RWPE2 (cell line): ENCODE measurements around the gene KIF25.
A peak's percentile ranks its signal among the peaks of the same experiment; 100 is the strongest.

Experiments
- ATAC-seq: fragments of 200-7000 bp; cut with Tn5 transposase; 3 replicates; pipeline ENCODE4 v1.9.1; 2021; ENCODE audit warnings: low read depth
- DNase-seq: peaks from one replicate; pipeline ENCODE4 v3.0.0-alpha.2; 2020; ENCODE audit warnings: low spot score
- H3K27ac ChIP-seq: fragments of 450-650 bp; 2 replicates; pipeline ENCODE4 v1.5.1; 2017; ENCODE audit warnings: mild to moderate bottlenecking; ENCODE audit not compliant: poor library complexity, severe bottlenecking
- H3K27me3 ChIP-seq: fragments of 250-450 bp; sonication (Bioruptor Pico); 2 replicates; pipeline ENCODE4 v1.5.1; 2021; ENCODE audit warnings: mild to moderate bottlenecking, moderate library complexity; ENCODE audit not compliant: insufficient read depth, poor library complexity, severe bottlenecking
- H3K36me3 ChIP-seq: fragments of 250-450 bp; sonication (Bioruptor Pico); 2 replicates; pipeline ENCODE4 v1.5.1; 2020; ENCODE audit warnings: low read depth, mild to moderate bottlenecking, moderate library complexity
- H3K4me1 ChIP-seq: fragments of 250-450 bp; sonication (Bioruptor Pico); 2 replicates; pipeline ENCODE4 v1.5.1; 2021; ENCODE audit warnings: mild to moderate bottlenecking, moderate library complexity; ENCODE audit not compliant: insufficient read depth, poor library complexity, severe bottlenecking
- H3K4me3 ChIP-seq: fragments of 250-450 bp; sonication (Bioruptor Pico); 2 replicates; pipeline ENCODE4 v1.5.1; 2021; ENCODE audit warnings: mild to moderate bottlenecking, moderate library complexity; ENCODE audit not compliant: severe bottlenecking
- H3K9me3 ChIP-seq: fragments of 250-450 bp; sonication (Bioruptor Pico); 2 replicates; pipeline ENCODE4 v1.5.1; 2021; ENCODE audit warnings: mild to moderate bottlenecking, moderate library complexity; ENCODE audit not compliant: severe bottlenecking
- TF ChIP-seq, protein P1 (sequence below): fragments of 450-650 bp; IDR thresholded peaks from one replicate; pipeline ENCODE4 v1.5.1; 2017; ENCODE audit warnings: mild to moderate bottlenecking, moderate library complexity; ENCODE audit not compliant: poor library complexity, severe bottlenecking

KIF25 gene

DNA sequence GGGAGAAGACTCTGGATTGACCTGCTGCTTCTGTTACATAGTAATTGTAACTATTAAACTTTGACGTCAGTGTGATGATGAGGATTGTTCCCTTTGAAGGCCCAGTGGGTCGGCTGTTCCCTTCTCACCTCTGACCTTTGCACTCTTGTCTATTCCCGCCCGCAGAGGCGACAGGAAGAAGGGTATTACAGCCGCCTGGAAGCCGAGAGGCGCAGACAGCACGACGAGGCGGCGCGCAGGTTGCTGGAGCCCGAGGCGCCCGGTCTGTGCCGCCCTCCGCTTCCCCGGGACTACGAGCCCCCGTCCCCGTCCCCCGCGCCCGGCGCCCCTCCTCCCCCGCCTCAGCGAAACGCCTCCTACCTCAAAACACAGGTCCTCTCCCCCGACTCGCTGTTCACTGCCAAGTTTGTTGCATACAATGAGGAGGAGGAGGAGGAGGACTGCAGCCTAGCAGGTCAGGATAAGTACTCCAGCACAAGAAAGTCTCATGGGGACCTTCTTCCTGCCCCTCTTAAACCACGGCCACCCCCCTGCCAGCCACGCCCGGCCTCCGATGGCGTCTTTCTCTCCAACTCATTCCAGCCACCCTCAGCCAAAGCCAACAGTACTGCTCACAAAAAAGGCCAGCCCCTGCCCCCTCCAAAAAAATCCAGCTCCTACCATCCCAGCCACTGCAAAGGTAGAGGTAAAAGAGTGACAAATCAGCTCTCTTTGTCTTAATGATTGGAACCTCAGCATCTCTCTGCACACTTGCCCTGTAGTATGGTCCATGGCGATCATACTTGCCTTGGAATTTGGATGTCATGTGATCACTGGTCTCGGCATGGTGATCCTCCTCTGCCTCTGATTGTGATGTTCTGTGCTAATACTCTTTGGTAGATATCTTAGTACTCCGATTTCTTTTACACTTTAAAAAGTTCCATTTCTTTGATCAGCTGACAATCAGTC, 31.6 kb upstream of the KIF25 start:
- H3K4me3 ChIP-seq = no peak overlapping the region
- TF ChIP-seq, protein P1, sequence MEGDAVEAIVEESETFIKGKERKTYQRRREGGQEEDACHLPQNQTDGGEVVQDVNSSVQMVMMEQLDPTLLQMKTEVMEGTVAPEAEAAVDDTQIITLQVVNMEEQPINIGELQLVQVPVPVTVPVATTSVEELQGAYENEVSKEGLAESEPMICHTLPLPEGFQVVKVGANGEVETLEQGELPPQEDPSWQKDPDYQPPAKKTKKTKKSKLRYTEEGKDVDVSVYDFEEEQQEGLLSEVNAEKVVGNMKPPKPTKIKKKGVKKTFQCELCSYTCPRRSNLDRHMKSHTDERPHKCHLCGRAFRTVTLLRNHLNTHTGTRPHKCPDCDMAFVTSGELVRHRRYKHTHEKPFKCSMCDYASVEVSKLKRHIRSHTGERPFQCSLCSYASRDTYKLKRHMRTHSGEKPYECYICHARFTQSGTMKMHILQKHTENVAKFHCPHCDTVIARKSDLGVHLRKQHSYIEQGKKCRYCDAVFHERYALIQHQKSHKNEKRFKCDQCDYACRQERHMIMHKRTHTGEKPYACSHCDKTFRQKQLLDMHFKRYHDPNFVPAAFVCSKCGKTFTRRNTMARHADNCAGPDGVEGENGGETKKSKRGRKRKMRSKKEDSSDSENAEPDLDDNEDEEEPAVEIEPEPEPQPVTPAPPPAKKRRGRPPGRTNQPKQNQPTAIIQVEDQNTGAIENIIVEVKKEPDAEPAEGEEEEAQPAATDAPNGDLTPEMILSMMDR = no peak
- no peaks in the 10 kb centered on the region for H3K27me3 ChIP-seq
- H3K27ac ChIP-seq = no peak overlapping the region
- DNase-seq (no peak), ATAC-seq (no peak)
- H3K4me1 ChIP-seq = no peaks in the 10 kb centered on the region
- peaks cover 91% of the 10 kb centered on the region for H3K36me3 ChIP-seq
- H3K9me3 ChIP-seq = no peaks in the 10 kb centered on the region

DNA sequence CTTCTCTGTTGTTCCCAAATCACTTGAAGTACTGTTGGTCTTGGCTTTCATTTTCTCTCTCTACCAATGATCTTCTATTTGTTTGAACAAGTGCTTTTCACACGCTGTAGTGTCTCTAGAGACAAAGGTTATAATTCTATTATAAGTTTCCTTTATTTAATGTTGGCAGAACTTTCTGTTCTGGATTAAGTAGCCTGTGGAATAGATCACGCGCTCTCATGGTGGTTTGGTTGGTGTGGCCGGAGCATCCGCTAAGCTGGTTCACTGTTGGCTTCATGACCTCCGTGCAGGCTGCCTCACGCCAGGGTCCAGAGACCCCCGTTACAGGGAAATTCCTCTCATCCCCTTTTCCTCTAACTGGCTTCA, 30.9 kb upstream of the KIF25 start:
- ATAC-seq (no peak), DNase-seq (no peak)
- Histone ChIP-seq H3K27ac (no peak overlapping the region), H3K9me3 (no peaks in the 10 kb centered on the region), H3K4me1 (no peaks in the 10 kb centered on the region), H3K36me3 (peaks cover 93% of the 10 kb centered on the region), H3K4me3 (no peak overlapping the region), H3K27me3 (no peaks in the 10 kb centered on the region)
- TF ChIP-seq, protein P1 = no peak

DNA sequence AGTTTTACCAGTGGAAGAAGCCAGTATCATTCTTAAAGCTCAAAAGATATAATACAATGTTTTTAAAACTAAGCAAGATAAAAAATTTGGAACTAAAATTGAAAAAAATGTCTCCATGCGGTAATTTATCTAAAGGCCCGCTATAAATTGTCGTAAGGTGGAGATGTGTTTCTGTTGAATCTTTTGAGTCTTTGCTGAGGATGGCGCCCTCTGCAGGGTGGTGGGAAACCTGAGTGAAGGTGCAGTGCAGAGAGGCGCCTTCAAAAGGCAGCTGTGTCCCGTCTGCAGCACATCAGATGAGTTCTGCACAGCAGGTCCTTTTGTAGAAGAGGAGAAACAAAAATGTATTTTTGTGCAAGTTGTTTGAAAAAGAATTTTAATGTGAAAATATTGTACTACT, 29.4 kb upstream of the KIF25 start:
- Histone ChIP-seq H3K36me3 (peaks cover 84% of the 10 kb centered on the region), H3K27me3 (no peaks in the 10 kb centered on the region), H3K4me1 (no peaks in the 10 kb centered on the region), H3K27ac (no peak overlapping the region), H3K9me3 (no peaks in the 10 kb centered on the region), H3K4me3 (no peak overlapping the region)
- ATAC-seq (no peak), DNase-seq (no peak)
- TF ChIP-seq, protein P1 = peak; percentile 35

DNA sequence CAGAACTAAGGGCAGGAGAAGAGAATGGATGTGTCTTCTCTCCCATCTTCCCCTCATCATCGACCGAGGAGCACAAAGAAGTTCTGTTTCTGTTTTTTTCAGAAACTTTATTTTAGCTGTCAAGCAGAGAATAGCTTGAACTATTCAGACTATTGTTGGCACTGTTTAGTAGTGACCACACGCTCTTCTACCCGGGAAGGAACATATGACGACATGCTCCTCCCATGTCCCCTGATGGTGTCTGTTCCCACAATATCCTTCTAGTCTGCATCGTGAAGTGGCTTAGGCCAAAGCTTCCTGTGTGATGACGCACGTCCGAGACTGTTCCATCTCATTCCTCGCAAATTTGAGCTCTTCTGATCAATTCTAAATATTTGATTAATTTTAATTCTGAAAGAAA, 27.2 kb upstream of the KIF25 start:
- H3K4me3 ChIP-seq = no peak overlapping the region
- TF ChIP-seq, protein P1 = no peak
- H3K27me3 ChIP-seq = no peaks in the 10 kb centered on the region
- no peak overlapping the region for H3K27ac ChIP-seq
- H3K9me3 ChIP-seq = no peaks in the 10 kb centered on the region
- H3K36me3 ChIP-seq = peaks cover 63% of the 10 kb centered on the region
- DNase-seq (no peak), ATAC-seq (no peak)
- H3K4me1 ChIP-seq = no peaks in the 10 kb centered on the region

DNA sequence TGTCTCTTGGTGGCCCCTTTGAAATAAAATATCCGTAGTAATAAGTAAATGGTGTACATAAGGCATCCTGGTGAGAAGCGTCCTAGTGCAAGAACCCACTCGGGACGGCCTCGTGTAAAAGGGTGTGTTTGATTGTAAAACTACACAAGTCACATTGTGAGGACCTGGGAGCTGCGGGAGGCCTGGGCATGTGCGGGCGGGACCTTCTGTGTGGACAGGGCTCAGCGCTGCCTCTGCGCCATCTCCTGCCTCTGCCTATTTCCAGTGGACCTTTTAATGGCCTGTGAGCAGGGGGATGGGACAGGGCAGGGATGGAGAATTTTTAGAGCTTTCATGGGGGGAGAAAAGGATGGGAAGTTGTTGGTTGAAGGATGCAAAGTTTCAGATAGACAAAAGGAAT, 25.3 kb upstream of the KIF25 start:
- H3K4me1 ChIP-seq = no peaks in the 10 kb centered on the region
- no peak for ATAC-seq

More for the DNA sequence above, 25.3 kb upstream of the KIF25 start:
- TF ChIP-seq, protein P1 = no peak
- no peaks in the 10 kb centered on the region for H3K9me3 ChIP-seq
- no peaks in the 10 kb centered on the region for H3K27me3 ChIP-seq
- H3K4me3 ChIP-seq = no peak overlapping the region
- no peak overlapping the region for H3K27ac ChIP-seq
- peaks cover 48% of the 10 kb centered on the region for H3K36me3 ChIP-seq
- DNase-seq = no peak
